Esophagus muscularis mucosa (tissue), 4 donors: ENCODE measurements around the gene VKORC1.

Experiments
- CTCF ChIP-seq, 3 experiments: fragments of 200-600 bp in 2 of 3; fragments of 450-650 bp in 1 of 3; sonication (generic) in 2 of 3; IDR thresholded peaks; one replicate each; pipeline ENCODE4 v1.5.1; 2017 to 2019; ENCODE audit warnings: antibody characterized with exemption in 3 of 3, mild to moderate bottlenecking in 2 of 3, moderate library complexity in 1 of 3
- EP300 ChIP-seq: sonication (generic); formaldehyde crosslinking; IDR thresholded peaks from one replicate; pipeline ENCODE4 v1.6.1; 2017; ENCODE audit warnings: antibody characterized with exemption
- POLR2A ChIP-seq: fragments of 450-650 bp; IDR thresholded peaks from one replicate; pipeline ENCODE4 v1.6.1; 2017; ENCODE audit warnings: antibody characterized with exemption, moderate library complexity, mild to moderate bottlenecking, low read depth
- POLR2AphosphoS5 ChIP-seq, 2 donors: sonication (generic); formaldehyde crosslinking; IDR thresholded peaks; one replicate each; pipeline ENCODE4 v1.6.1; 2017; ENCODE audit warnings: antibody characterized with exemption in 2 of 2

DNA sequence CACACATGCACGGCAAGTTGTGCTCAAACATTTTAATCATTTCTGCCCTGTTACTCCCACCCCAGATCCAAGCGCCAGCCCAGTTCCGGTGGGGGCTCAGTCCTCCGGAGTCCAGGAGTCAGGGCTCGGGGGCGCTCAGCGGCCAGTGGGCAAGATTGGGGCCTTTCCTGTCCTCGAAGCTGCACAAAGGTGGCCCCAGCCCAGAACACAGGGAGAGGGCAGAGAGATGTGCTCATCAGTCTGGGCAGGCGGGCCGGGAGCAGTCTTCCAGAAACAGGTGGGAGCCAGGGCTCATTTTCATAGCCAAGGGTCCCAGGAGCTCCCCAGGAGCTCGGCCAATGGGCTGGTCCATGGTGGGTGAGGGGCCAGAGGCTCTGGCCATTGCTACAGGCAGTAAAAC is 36.8 kb upstream of the VKORC1 start:
- TF ChIP-seq EP300 (no peak), CTCF (IDR thresholded peaks at IDR 0.05) (no peak), POLR2A (no peak), POLR2AphosphoS5 (IDR thresholded peaks at IDR 0.05) (no peak)
